CD4-positive, alpha-beta T cell (primary cell): ENCODE data around the gene RNF4. TPM values are rescaled to one million over a fixed set of nuclear protein-coding genes. Genes with fewer than 3 reads are reported as not detected.
A peak's percentile ranks its signal among the peaks of the same experiment; 100 is the strongest.

ENCODE experiments used
- ATAC-seq: fragments of 200-7000 bp; cut with Tn5 transposase; one replicate; pipeline ENCODE4 v1.10.0; 2022; ENCODE audit warnings: mild to moderate bottlenecking; ENCODE audit not compliant: poor library complexity
- CTCF ChIA-PET: fragments of 350-600 bp; sonication (Branson Sonifier 250); formaldehyde crosslinking; loops from one replicate; lab custom pipeline; 2021; ENCODE audit warnings: antibody characterized with exemption, inconsistent platforms; lab: Charles Lee
- POLR2A ChIA-PET: fragments of 350-600 bp; sonication (Branson Sonifier 250); formaldehyde crosslinking; loops from one replicate; lab custom pipeline; 2021; ENCODE audit warnings: antibody characterized with exemption, inconsistent platforms; lab: Charles Lee
- DNase-seq, 14 experiments: peaks; one replicate each; pipeline ENCODE4 v3.0.0-alpha.2; 2013 to 2020; ENCODE audit warnings: mixed read lengths in 2 of 14
- H3K27ac ChIP-seq, 2 donors: one replicate each; pipeline versions ENCODE4 v1.5.1 to v1.7.0; 2013; ENCODE audit warnings: low read length in 2 of 2, low read depth in 1 of 2, mild to moderate bottlenecking in 1 of 2
- H3K27me3 ChIP-seq, 2 experiments: 1 replicate in 1 of 2; 2 replicates in 1 of 2; pipeline versions ENCODE4 v1.6.1 to v1.7.0; 2013; ENCODE audit warnings: low read length in 2 of 2, control low read depth in 1 of 2, mild to moderate bottlenecking in 1 of 2, moderate library complexity in 1 of 2; ENCODE audit not compliant: insufficient read depth in 2 of 2, control insufficient read depth in 1 of 2
- H3K36me3 ChIP-seq: one replicate; pipeline ENCODE4 v1.6.1; 2013; ENCODE audit warnings: low read length, control low read depth; ENCODE audit not compliant: insufficient read depth
- H3K4me1 ChIP-seq: one replicate; pipeline ENCODE4 v1.6.1; 2013; ENCODE audit warnings: low read length, control low read depth; ENCODE audit not compliant: insufficient read depth
- H3K4me3 ChIP-seq: one replicate; pipeline ENCODE4 v1.5.1; 2013; ENCODE audit warnings: mild to moderate bottlenecking, low read length, moderate library complexity
- H3K9me3 ChIP-seq, 2 experiments: 1 replicate in 1 of 2; 2 replicates in 1 of 2; pipeline versions ENCODE4 v1.6.1 to v1.7.0; 2013; ENCODE audit warnings: low read length in 2 of 2, mild to moderate bottlenecking in 2 of 2, control low read depth in 1 of 2, moderate library complexity in 1 of 2; ENCODE audit not compliant: control insufficient read depth in 1 of 2, insufficient read depth in 1 of 2
- H3K27ac Mint-ChIP-seq: one replicate; pipeline ENCODE4 v1.8.0; 2020; ENCODE audit warnings: mixed read lengths
- H3K27me3 Mint-ChIP-seq: one replicate; pipeline ENCODE4 v1.8.0; 2021; ENCODE audit warnings: mixed read lengths
- H3K36me3 Mint-ChIP-seq: one replicate; pipeline ENCODE4 v1.8.0; 2021; ENCODE audit warnings: low read depth, mixed read lengths
- H3K4me1 Mint-ChIP-seq: one replicate; pipeline ENCODE4 v1.8.0; 2021; ENCODE audit warnings: low read depth, mixed read lengths
- H3K4me3 Mint-ChIP-seq: one replicate; pipeline ENCODE4 v1.8.0; 2020; ENCODE audit warnings: mild to moderate bottlenecking, mixed read lengths
- H3K9me3 Mint-ChIP-seq: one replicate; pipeline ENCODE4 v1.8.0; 2020; ENCODE audit warnings: mixed read lengths
- CTCF ChIP-seq: fragments of 200-600 bp; IDR thresholded peaks from one replicate; pipeline ENCODE4 v1.8.0; 2022; ENCODE audit warnings: antibody characterized with exemption, mild to moderate bottlenecking
- intact Hi-C, 2 experiments: fragments of 100-400 bp; cut with DNase I in 1 of 2; cut with micrococcal nuclease in 1 of 2; formaldehyde crosslinking; loops; one replicate each; pipeline versions ENCODE4 v1.15.1 to v1.9.0; 2023 to 2025; cut with DNase I, micrococcal nuclease
- total RNA-seq, 174 experiments: library from RNA in 2 of 174; stranded (reverse) in 2 of 174; gene quantifications; one replicate each; pipeline ENCODE4 v1.2.3 and lab custom pipeline; 2021 to 2026

Gene RNF4
- total RNA-seq, 2 experiments from 2014 or later = 106 to 109 TPM

GRCh38 chr4:2437475-2438215, 31.3 kb upstream of the RNF4 start:
- no peak for DNase-seq
- no peaks in the 10 kb centered on the region for H3K36me3 Mint-ChIP-seq
- no peak overlapping the region for H3K27ac ChIP-seq
- CTCF ChIA-PET = no interaction called here
- H3K36me3 ChIP-seq = no peaks in the 10 kb centered on the region
- no peak for TF ChIP-seq CTCF
- H3K27me3 ChIP-seq = no peaks in the 10 kb centered on the region
- POLR2A ChIA-PET = no interaction called here
- no peak for ATAC-seq
- no peaks in the 10 kb centered on the region for H3K27me3 Mint-ChIP-seq
- no peaks in the 10 kb centered on the region for H3K9me3 ChIP-seq
- H3K4me1 Mint-ChIP-seq = no peaks in the 10 kb centered on the region
- H3K4me1 ChIP-seq = peaks cover 9% of the 10 kb centered on the region
- intact Hi-C loops = no loop called here
- no peak overlapping the region for H3K4me3 Mint-ChIP-seq
- H3K9me3 Mint-ChIP-seq = no peaks in the 10 kb centered on the region
- no peak overlapping the region for H3K4me3 ChIP-seq
- no peak overlapping the region for H3K27ac Mint-ChIP-seq

GRCh38 chr4:2438822-2439718, 29.8 kb upstream of the RNF4 start:
- Mint-ChIP-seq H3K27me3 (no peaks in the 10 kb centered on the region), H3K36me3 (no peaks in the 10 kb centered on the region), H3K4me1 (no peaks in the 10 kb centered on the region), H3K9me3 (no peaks in the 10 kb centered on the region), H3K4me3 (no peak overlapping the region), H3K27ac (no peak overlapping the region)
- intact Hi-C loops = no loop called here
- no peak for TF ChIP-seq CTCF
- Histone ChIP-seq H3K4me3 (no peak overlapping the region), H3K27ac (no peak overlapping the region), H3K36me3 (no peaks in the 10 kb centered on the region), H3K4me1 (peaks cover 9% of the 10 kb centered on the region), H3K9me3 (no peaks in the 10 kb centered on the region), H3K27me3 (no peaks in the 10 kb centered on the region)
- CTCF ChIA-PET = interaction anchor here (1.6 kb wide), 1 partner anchor 219 kb away, joined by 6 read pairs; no protein-coding TSS in a partner anchor
- no peak for DNase-seq
- no peak for ATAC-seq
- POLR2A ChIA-PET = interaction anchor here (0.9 kb wide), 1 partner anchor 30 kb away, joined by 3 read pairs; the partner anchor contains the start of gene RNF4

GRCh38 chr4:2441393-2442174, 27.3 kb upstream of the RNF4 start:
- ChIA-PET CTCF (interaction anchor here (0.5 to 2.1 kb wide), 22 partner anchors 9 to 225 kb away, joined by 3 to 23 read pairs (median 4); partner anchors contain the start of genes CFAP99, RNF4 and ZFYVE28), POLR2A (interaction anchor here (0.8 to 1.0 kb wide), 2 partner anchors 28 to 94 kb away, joined by 3 read pairs; no protein-coding TSS in a partner anchor)
- DNase-seq (peak; percentile 52 to 87 (median 67)), ATAC-seq (peak; percentile 99)
- no peaks in the 10 kb centered on the region for H3K27me3 Mint-ChIP-seq
- Histone ChIP-seq H3K27me3 (no peaks in the 10 kb centered on the region), H3K4me1 (peaks cover 9% of the 10 kb centered on the region), H3K4me3 (no peak overlapping the region), H3K9me3 (no peaks in the 10 kb centered on the region), H3K36me3 (no peaks in the 10 kb centered on the region), H3K27ac (no peak overlapping the region)
- H3K9me3 Mint-ChIP-seq = no peaks in the 10 kb centered on the region
- H3K4me3 Mint-ChIP-seq = no peak overlapping the region
- intact Hi-C loops = loop anchor here (1.0 kb wide), 1 partner anchor 221 kb away; no protein-coding TSS in a partner anchor
- no peaks in the 10 kb centered on the region for H3K4me1 Mint-ChIP-seq
- H3K36me3 Mint-ChIP-seq = no peaks in the 10 kb centered on the region
- no peak overlapping the region for H3K27ac Mint-ChIP-seq
- peak; percentile 69 for TF ChIP-seq CTCF
